Eye (tissue), 1 donor: ENCODE data around the gene APOL4.
"Not testable (repeated sequence)": the region's sequence is repeated elsewhere in the genome, so short reads cannot be mapped to it uniquely, and the experiment has no call there.

Experiments used
- DNase-seq: peaks from one replicate; pipeline ENCODE4 v3.0.0-alpha.2; 2015

APOL4 gene

DNA sequence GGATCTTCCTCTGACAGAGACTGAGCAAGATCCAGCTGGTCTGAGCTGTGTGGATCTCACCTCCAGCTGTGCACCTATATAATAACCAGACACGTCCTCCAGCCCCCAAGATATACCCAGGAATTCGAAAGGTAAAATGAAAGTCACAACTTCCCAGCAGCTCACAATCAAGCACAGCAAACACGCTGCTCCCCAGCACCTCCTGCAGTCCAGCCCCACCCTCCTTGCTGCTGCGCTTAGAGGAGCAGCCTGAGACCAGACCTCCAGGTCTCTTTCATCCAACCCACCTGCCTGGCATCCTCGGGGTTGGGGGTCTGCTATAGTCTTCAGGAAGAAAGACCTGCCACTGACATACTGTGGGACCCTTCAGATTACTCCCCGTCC lies 3.0 kb upstream of the APOL4 start:
- DNase-seq: no peak

DNA sequence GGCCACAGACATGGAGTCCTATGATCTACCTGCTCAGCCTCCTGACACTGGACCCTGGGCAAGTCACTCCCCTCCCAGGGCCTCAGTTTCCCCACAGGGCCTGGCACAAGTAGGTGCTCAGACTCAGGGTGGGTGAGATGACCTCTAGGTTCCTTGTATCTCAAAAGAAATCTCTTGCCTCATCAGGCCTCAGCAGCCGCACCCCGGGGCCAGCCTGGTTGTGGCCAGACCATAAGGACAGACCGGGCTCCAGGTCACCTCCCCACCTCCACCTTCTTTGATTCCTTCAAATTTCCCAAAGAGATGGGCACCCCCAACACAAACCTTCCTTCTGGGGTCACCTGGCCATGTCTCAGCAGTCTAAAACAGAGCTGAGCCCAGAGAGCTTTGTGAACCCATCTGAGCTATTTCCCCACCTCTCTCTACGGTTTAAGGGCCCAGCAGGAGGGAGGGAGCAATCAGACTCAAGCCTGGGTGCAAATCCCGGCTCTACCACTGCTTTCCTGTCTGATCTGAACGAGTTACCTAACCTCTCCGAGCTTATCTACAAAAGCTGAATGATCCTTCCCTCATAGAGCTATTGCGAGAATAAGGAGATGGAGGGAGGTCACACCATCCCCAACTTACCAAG lies 2.5 kb upstream of the APOL4 start:
- DNase-seq: no peak

DNA sequence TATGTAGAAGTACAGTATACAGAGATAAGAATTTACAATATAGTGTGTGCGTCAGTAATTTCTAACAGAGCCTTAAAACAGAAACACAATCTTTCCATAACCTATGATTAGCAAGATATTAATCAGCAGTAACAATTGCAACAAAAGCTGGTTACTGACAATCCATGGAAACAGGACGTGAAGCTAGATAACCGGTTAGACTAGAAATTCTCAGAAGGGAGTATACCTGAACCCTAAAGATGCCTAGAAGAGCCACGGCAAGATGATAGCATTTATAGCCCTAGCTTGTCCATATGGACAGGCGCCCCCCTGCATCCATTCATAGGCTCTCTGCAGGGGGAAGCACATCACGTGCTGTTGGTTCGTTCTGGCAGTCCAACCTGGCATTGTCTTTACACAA lies 1.8 kb upstream of the APOL4 start:
- not testable (repeated sequence) for DNase-seq

DNA sequence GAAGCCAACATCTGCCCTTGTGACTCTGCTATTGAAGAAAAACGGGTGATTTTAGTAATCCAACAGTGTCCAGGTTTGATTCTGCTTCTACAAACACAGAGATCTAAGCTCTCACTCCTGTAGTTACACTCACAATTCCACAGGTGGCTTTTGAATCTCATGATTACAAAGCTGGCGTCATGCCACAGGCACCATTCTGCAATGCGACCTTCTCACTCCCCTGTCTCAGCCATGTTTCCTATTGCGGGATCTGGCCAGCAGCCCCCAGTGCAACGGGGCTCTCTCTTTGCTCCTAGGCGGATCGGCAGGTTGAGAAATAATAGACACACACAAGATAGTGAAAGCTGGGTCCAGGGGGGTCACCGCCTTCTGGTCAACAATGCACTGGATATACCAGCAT lies 1.3 kb upstream of the APOL4 start:
- DNase-seq: peak; percentile 48

DNA sequence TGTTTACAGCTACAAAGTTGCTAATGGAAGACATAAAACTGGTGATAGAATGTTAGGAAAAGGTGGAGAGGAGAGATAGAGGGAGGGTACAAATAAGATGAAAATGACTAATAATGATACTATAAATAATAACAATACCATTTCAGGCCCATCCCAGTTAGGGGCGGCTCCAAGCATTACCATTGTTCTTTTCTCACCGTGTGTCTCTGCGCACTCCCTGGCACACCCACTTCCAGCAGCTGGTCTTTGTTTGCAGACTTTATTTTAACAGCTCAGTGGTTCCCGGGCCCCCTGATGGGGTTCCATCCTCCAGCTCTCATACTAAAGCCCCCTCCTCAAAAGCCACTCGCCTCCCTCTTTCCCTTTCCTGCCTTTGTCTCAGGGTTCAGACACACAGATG lies 584 bp downstream of the APOL4 start:
- not testable (repeated sequence) for DNase-seq

DNA sequence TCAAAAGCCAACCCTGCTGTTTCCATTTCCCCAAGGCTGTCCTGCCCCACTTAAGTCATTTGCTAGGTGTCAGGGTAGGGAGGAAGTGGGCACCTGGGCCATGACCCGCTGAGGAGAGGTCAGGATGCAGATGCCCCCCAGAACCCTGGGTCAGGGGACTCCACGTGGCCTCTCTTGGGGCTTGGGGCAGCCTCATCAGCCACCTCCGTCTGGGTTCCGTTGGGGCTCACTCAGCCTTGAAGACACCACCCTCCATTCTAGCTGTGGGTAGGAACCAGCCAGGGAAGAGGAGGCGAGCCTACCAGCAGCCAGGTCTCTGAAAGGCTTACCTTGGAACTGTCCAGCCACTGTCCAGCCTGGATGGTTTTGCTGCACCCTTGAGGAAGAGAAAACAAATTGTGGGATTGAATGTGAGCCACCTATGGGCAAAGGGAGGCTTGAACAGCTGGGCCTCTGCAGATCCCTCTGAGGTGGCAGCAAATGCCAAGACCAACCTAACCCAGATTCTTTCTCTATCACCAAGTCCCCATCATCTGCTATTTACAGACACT lies 2.5 kb downstream of the APOL4 start:
- DNase-seq: no peak

DNA sequence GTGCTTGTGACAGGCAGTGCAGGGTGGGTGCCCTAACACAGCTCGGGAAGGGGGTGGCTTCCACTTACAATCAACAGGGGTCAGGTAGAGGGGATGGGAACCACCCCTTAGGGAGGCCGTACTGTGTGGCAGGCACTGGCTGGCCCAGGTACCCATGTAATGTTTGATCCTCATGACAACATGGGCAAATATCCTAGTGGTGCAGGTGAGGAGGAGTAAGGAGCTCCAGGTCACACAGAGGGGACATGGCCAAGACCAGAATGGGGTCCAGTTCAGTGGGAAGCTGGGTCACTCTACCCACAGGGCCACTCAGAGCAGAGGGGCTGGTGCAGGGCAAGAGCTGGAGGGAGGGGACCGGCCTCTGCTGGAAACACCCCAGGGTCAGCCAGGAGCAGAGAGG lies 3.1 kb downstream of the APOL4 start:
- DNase-seq: no peak

DNA sequence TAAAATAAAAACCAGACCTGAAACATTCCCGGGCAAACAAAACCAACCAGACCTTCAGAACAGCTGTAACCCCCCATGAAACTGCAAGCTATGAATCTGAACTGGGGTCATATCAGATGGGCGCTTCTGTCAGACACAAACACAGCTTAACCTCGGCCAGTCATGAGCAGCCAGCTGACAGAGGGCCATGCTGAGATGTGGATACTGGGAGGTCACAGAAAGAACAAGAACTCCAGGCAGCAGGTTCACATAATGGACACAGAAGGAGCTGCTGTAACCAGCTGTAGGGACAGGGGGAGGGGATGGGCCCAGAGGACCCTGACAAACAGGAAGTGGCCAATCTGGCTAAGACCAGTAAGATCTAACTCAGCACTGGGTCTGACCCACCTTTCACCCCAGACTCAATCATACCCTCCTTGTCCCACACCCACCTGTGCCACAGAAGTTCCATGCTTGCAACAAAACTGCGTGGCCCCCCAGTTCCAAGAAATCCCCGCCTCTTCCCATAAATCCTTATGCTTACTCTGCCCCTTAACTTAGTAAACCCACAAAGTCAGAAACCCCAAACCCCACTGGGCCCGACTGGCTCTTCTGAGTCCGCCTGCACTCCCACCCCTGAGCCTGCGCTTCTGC lies 4.0 kb downstream of the APOL4 start:
- DNase-seq: peak; percentile 83

DNA sequence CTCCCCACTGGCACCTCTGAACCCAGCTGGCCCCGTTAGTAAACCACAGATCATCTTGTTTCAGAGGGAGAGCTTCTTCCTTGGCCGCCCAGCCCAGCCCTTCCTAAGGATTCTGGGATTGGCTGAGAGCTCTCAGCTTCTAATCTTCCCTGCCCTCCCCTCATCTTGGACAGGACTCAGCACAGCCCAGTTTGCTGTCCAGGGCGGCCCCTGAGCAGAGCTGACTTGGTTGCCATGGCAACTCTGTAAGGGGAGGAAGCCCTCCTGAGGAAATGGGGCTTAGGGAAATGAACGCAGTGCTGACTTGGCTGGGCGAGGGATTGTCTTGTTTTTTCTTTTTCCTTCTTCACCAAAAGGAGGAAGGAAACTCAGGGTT lies 4.6 kb downstream of the APOL4 start:
- DNase-seq: peak; percentile 91

DNA sequence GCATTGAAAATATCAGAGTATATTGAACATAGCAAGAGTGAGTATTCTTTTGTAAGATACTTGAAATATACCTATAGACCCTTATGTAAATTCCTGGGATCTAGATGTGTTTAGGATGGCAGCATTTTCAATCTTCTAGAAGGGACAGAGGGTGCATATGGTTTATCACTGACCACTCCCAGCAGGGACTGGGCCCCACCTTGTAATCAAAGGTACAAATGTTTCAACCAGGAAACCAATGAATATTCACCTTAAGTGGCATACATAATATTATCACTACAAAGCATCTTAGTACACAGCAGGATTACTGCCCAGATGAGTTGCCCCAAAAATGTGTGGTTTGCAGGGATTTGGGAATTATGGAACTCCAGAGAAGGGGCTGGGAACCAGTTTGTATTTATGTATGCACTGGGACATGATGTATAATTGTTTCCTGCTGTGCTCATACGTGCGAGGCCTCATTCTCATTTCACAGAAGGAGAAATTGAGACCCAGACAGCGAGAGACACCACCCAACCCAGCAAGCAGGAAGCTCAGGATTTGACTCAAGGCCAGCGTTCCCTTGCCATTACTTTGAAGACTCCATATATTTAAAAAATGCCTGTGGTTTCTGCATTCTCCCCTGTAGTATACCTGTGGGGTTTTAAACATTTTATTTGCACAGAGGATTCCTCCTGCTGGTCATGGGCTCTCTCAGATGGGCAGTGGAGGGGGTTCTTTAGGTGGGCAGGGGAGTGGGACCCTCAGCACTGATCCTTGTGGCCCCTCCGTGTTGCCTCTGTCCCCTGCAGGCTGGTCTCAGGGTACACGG lies 5.2 kb downstream of the APOL4 start:
- DNase-seq: peak; percentile 75

DNA sequence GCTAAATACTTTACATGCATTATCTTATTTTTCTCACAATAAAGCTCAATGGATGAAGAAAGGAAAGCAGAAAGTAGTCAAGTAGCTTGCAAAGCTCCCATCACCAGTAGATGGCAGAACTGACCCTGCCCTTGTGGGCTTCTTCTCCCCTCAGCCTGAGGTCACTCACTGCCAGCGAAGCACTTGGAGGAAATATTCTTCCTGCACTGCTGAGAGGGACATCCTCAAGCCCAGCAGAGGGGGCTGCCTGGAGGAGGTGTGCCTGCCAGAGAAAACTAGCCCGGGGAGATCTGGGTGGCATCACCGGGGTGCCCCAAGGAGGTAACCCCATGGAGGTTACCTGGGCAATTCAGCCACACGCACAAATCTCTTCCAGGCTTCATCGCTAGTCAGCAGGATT lies 6.6 kb downstream of the APOL4 start:
- DNase-seq: peak; percentile 84

DNA sequence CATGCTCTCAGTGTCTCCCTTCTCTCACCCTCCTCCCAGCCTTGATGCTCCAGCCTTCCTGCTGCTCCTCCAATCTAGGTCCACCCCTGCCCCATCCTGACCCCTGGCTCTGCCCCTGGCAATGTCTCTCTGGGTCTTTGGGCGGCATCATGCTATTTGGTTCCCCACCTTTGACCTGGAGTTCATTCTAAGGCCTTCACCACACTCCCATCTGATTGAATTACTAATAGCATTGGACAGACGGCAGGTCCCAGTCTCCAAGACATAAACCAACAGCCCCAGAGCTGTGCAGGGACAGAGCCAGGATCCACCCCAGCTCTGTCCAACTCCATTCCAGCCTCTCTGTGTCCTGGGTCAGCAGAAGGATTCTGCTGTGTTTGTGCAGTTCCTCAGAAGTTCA lies 7.2 kb downstream of the APOL4 start:
- DNase-seq: no peak

DNA sequence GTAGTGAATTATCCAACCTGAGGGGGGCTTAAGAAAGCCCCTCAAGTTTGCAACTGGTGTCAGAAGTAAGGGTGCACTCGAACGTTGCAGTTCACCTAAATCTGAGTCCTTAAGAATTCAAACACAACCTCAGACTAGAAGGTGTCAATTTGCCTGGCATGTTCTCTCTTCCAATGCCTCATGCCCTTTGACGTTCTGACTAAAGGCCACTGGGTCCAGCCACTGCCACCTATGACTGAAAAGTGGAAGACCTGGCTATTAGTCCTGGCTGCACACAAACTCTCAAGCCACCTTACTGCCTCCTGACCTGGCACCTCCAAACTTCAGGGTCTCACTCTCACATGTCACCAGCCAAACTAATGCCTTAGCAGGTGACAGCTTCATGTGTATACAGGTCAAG lies 8.0 kb downstream of the APOL4 start:
- DNase-seq: no peak

DNA sequence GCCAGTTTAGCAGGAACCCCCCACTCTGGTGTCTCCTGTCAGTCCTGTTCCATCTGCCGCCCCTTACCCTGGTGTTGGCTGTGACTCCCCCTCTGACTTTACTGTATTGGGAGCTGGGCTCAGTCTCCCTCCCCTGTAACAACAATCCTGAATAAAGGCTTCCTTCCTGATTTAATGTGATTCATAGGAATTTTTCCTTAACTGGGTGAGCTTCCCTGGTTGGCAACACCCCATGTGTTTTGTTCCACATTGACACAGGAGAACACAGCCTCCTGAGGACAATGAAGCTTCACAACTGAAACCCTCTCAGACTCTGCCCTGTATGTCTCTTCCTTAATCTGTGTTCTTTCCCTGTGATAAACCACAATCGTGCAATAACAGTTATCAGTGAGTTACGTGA lies 8.4 kb downstream of the APOL4 start:
- DNase-seq: no peak

DNA sequence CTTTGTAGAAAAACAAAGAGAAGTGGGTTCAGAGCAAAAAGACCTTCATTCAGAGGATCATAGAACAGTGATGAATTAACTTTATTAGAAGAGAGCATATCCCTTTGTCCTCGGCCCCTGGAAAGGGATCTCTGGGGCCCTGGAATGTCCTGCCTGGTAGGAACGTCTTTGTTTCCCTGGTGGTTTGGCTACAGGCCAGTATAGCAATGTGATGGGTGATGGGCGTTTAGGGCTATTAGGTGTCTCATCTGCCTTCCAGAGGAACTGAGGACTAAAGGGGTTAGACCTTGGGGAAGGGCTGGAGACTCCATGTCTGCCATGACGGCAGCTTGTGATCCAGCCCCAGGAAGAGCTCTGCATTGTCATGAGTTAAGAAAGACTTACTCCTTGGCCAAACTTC lies 9.1 kb downstream of the APOL4 start:
- no peak for DNase-seq

DNA sequence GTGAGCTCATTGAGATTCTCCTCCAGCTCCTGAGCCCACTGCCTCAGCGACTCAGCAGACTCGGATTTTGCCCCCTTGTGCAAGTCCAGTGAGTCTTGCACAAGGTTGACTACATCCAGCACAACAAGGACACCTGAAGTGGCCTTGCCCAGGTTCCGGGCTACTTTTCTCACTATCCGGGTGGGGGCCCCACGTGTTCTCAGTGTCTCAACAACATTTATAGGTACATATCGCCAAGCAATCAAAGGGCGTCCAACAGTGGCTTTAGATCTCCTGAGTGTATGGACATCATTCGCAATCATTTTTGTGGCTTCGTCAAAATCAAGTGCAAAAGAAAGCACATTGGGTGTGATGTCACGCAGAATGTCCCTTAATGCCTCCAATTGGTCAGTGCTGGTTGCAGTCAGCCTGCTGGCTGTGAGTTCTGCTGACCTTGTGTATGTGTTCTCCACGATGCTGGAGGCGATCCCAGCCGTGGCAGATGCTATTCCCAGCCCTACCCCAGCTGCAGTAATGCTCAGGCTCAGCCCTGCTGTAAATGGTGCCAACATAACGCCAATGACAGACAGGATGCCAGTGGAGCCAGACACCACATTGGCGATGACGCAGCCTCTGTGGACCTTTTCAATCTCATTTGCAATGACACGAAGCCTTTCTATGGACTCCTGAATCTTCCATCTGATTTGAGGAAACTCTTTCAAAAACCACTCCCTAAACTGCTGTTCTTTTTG lies 10.3 kb downstream of the APOL4 start:
- DNase-seq: no peak

DNA sequence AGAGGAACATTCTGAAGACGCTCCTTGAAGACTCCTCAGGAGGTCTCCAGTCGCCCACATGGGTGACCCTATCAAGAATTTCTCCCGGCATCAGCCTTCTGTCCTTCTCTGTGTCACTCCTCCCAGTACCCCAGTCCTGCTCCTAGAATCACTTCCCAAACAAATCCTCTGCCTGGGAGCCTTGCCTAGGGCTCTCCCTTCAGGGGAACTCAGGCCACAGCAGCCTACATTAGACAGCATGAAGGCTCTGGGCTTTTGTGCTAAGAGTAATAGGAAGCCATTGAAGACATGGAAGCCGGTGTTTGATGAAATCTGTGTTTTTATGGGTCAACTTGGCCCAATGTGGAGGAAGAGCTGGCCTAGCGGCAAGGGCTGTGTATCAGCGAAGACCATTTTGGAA lies 13.7 kb downstream of the APOL4 start:
- not testable (repeated sequence) for DNase-seq

DNA sequence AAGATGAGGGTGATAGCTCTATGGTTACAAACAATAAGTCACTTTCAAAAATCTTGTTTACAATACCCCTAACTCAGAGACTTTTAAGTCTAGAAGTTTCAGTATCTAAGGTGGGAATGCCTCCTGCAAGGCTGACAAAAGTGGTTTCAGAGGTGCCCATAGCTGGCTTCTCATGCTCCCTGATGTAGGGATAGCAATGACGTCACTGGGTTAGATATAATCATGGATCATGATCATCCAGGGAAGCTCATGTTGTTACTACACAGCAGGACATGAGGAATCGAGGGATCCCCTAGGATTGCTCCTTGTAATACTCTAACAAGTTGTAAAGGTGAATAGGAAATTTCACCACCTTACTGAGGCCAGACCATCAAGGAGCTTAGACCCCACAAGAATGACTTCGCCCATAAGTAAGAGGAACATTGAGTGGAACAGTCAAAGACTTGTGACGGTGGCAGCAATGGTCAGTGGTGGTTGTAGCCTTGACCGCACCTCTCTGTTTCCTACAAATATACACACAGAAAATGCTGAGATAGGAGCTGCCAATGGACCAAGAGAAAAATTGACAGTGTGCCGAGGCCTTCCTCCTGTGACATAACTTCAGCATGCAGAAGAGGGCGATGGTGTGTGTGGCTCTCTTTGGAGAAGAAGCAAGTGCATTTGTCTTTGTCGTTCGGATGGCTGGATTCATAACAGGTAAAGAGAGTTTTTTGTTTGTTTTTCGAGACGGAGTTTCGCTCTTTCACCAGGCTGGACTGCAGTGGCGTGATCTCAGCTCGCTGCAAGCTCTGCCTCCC lies 15.6 kb downstream of the APOL4 start:
- no peak for DNase-seq

DNA sequence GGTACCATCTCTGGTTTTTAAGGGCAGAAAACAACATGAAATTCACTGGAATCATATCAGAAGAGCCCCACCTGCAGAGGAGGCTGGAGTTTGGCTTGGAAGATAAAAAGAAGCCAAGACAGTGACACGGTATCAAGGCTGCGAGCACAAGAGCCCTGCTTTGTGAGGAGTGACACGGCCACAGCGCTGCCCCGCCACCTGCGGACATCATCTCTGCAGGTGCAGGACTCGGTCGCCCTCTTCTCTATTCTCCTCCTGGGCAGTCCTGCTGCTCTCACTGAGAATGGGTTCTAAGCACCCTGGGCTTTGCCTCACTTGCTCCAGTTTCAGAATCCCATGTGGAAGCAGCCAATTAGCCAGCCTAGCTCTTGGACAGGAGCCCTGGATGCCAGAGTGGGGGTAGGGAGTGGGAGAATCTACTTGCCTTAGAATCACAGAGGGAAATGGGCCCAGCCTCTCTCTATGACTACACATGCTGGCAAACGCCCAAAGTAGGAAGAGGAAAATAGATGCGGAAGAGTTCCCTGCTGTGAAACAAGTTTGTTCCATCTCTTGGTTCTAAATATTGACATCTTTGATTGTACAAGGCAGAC lies 17.1 kb downstream of the APOL4 start:
- DNase-seq: no peak

DNA sequence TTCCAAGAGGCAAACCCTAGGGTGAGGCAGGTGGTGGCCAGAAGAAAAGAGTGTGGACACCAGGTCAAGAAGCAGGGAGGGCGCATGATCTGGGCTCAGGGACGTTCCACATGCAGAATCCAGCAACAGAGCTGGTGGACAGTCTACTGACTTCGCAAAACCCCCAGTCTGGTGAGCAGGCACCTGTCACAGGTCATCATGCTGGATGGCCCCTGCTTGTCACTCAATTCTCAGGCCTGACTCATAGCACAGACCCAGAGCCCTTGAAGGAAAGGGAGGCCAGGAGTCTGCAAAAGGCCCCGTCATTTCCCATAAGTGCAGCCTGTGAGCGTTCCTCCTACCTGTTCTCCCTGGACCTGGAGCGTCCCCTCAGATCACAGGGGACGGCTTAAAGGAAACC lies 18.2 kb downstream of the APOL4 start:
- no peak for DNase-seq

DNA sequence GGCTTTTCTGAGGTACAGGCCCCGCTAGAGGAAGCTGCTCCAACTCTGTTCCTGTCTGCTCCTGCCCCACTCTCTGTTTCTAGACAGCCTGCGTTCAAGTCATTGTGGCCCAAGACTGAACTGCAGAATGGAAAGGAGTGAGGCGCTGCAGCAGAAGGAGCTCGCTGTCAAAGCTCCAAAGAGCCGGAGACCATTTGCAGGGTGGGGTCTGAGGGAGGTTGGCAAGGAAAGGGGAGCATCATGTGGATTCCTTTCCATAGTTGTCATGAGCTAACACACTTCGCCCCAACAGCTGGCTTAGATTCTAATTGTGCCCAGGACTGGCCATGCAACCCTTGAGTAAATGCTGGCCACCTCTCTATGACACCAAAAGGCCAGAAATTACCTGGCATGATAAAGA lies 18.8 kb downstream of the APOL4 start:
- DNase-seq: no peak

DNA sequence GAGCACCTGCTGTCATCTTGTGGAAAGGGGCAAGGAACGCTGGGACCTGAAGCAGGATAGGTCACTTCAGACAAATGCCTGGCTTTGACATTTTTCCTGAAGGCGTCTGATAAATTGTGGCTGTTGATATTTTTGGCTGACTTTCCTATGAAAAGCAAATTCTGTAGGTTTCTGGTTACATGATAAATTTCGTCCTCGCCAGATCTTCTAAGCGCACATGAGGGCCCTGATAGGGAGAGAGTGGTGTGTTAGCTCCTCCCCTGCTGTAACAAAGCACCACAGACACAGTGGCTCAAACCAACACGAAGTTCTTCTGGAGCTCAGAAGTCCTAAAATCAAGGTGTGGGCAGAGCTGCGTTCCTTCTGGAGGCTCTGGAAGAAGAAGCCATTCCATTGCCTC lies 19.6 kb downstream of the APOL4 start:
- DNase-seq: peak; percentile 19
